Measurements from ENCODE around the gene IFIT1B.
"Not testable (repeated sequence)": the region's sequence is repeated elsewhere in the genome, so short reads cannot be mapped to it uniquely, and the experiment has no call there.

Gene IFIT1B

GRCh38 chr10:89377705-89378637 lies at the start of gene IFIT1B:
TSS of gene IFIT1B (plus strand) at chr10:89378056. CDS start at chr10:89378136, 80 bp downstream.
- DNase-seq (ENCODE audit: low read depth) = no peak

GRCh38 chr10:89329151-89329550 lies 48.7 kb upstream of the IFIT1B start:
- no peak for DNase-seq (ENCODE audit: low read depth)

- not testable (repeated sequence) for DNase-seq (ENCODE audit: low read depth)
These were observed 47.8 kb upstream of the IFIT1B start for GRCh38 chr10:89330014-89330413.

- DNase-seq (ENCODE audit: low read depth) = no peak
These were observed 47.2 kb upstream of the IFIT1B start for GRCh38 chr10:89330537-89331212.

GRCh38 chr10:89331487-89332122 lies 46.3 kb upstream of the IFIT1B start:
- DNase-seq (ENCODE audit: low read depth) = not testable (repeated sequence)

- no peak for DNase-seq (ENCODE audit: low read depth)
These were observed 45.7 kb upstream of the IFIT1B start for GRCh38 chr10:89332123-89332633.

GRCh38 chr10:89335226-89335625 lies 42.6 kb upstream of the IFIT1B start:
- no peak for DNase-seq (ENCODE audit: low read depth)

GRCh38 chr10:89336241-89336640 lies 41.6 kb upstream of the IFIT1B start:
- DNase-seq (ENCODE audit: low read depth) = no peak

GRCh38 chr10:89337484-89337883 lies 40.4 kb upstream of the IFIT1B start:
- no peak for DNase-seq (ENCODE audit: low read depth)

GRCh38 chr10:89338713-89339112 lies 39.1 kb upstream of the IFIT1B start:
- DNase-seq (ENCODE audit: low read depth) = no peak

GRCh38 chr10:89339875-89340274 lies 38.0 kb upstream of the IFIT1B start:
- DNase-seq (ENCODE audit: low read depth) = no peak

- DNase-seq (ENCODE audit: low read depth) = no peak
These were observed 36.2 kb upstream of the IFIT1B start for GRCh38 chr10:89341649-89342048.

GRCh38 chr10:89342206-89342958 lies 35.5 kb upstream of the IFIT1B start:
- peak; percentile 70 for DNase-seq (ENCODE audit: low read depth)

GRCh38 chr10:89343089-89343767 lies 34.6 kb upstream of the IFIT1B start:
- DNase-seq (ENCODE audit: low read depth) = no peak

GRCh38 chr10:89344156-89344555 lies 33.7 kb upstream of the IFIT1B start:
- DNase-seq (ENCODE audit: low read depth) = no peak

- no peak for DNase-seq (ENCODE audit: low read depth)
These were observed 32.4 kb upstream of the IFIT1B start for GRCh38 chr10:89345367-89346000.

GRCh38 chr10:89346405-89347254 lies 31.2 kb upstream of the IFIT1B start:
- no peak for DNase-seq (ENCODE audit: low read depth)

GRCh38 chr10:89347701-89348457 lies 30.0 kb upstream of the IFIT1B start:
- no peak for DNase-seq (ENCODE audit: low read depth)

GRCh38 chr10:89348481-89348880 lies 29.4 kb upstream of the IFIT1B start:
- DNase-seq (ENCODE audit: low read depth) = no peak
